ENCODE results near the gene PKNOX2. TPM values are rescaled to one million over a fixed set of nuclear protein-coding genes. Genes with fewer than 3 reads are reported as not detected.

PKNOX2 gene
- total and polyA plus RNA-seq, 9 of the 15 experiments (the other 6 are each of a cell fraction or from before 2014, with no cell fraction given) = not detected

DNA sequence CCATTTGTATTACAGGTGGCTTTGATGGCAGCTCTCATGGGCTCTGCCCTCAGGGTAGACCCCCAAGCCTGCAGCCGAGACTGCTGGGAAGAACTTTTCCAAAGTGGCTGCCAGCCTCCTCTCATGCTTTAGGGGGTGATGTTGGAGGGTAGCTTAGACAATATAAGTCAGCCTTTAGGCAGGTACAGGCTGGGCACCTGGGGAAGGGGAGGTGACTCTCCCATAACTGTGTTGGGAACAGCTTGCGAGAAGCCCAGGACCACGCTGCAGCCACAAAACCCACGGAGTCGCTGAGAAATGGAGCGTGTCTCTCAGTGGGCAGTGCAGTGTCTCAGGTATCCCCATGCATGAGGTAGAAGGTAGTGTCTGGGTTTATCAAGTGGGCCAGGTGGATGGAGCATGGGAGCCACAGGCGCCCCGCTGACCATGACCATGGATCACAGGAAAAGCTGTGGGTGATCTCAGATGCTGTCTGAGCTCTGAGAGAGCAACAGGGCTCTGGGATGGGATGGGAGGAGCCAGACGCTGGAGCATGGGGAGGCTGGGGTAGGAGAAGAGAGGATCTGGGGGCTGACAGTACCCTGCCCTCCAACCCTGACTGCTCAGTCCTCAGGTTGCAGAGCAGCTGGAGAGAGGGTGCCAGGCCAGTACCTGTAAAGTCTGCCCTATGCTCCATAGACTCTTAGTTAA is 216.3 kb downstream of the PKNOX2 start:
- DNase-seq (ENCODE audit: extremely low read depth in 1 of 4, low spot score in 3 of 4) (no peak), FAIRE-seq (no peak), ATAC-seq (no peak)
- Histone ChIP-seq H4K20me1 (replicated peaks; ENCODE audit: control insufficient read depth, insufficient read depth, low read length) (no peaks in the 10 kb centered on the region), H3K27ac (ENCODE audit: extremely low read depth, low read depth, low read length) (no peak overlapping the region), H3K9me1 (ENCODE audit: control insufficient read depth, insufficient read depth, low read length) (no peaks in the 10 kb centered on the region), H3K9ac (ENCODE audit: insufficient read depth in 1 of 2, low read depth in 2 of 2, low read length in 2 of 2) (no peak overlapping the region), H3K4me1 (replicated peaks in 1 of 2; ENCODE audit: control insufficient read depth in 2 of 2, insufficient read depth in 2 of 2, low read length in 2 of 2) (no peaks in the 10 kb centered on the region), H3K9me3 (replicated peaks; ENCODE audit: control insufficient read depth, insufficient read depth, low read depth, low read length) (no peaks in the 10 kb centered on the region), H3K36me3 (ENCODE audit: control insufficient read depth, insufficient read depth, low read length) (no peaks in the 10 kb centered on the region), H3K4me2 (ENCODE audit: insufficient read depth, low read length) (no peak overlapping the region), H2AFZ (ENCODE audit: low read depth, low read length) (no peak overlapping the region), H3K4me3 (no peak overlapping the region), H3K79me2 (ENCODE audit: control insufficient read depth, insufficient read depth, low read length) (no peaks in the 10 kb centered on the region), H3K27me3 (ENCODE audit: control insufficient read depth in 2 of 2, insufficient read depth in 2 of 2, low read length in 2 of 2) (peaks cover 50 to 88% of the 10 kb centered on the region in 2 experiments)
- in situ Hi-C loops (cut with MboI) (no loop called here), intact Hi-C loops (cut with micrococcal nuclease) (no loop called here)
- WGBS (ENCODE audit: insufficient coverage, low coverage, missing lambda C conversion rate) = 0% methylated on average over 6 of the region's 9 CpGs
- no TSS peak for BruUV-seq (replicated peaks)
- TF ChIP-seq MCM7 (IDR thresholded peaks at IDR 0.05) (no peak), ZC3H11A (IDR thresholded peaks at IDR 0.05; ENCODE audit: low read depth, low read length) (no peak), ZNF274 (IDR thresholded peaks at IDR 0.05; ENCODE audit: borderline replicate concordance, low read depth, low read length) (no peak), MLX (CRISPR knock-in tag; conservative IDR thresholded peaks at IDR 0.05) (no peak), KLF1 (tag; IDR thresholded peaks at IDR 0.05) (no peak), ZNF830 (CRISPR knock-in tag; IDR thresholded peaks at IDR 0.05) (no peak), TFAP4 (CRISPR knock-in tag; IDR thresholded peaks at IDR 0.05; ENCODE audit: borderline replicate concordance) (no peak), COPS2 (conservative IDR thresholded peaks at IDR 0.05) (no peak), HNRNPL (IDR thresholded peaks at IDR 0.05; ENCODE audit: low read depth, low read length) (no peak), SAFB2 (IDR thresholded peaks at IDR 0.05; ENCODE audit: borderline replicate concordance, low read depth, low read length, severe bottlenecking) (no peak), HOXB6 (CRISPR knock-in tag; IDR thresholded peaks at IDR 0.05; ENCODE audit: borderline replicate concordance) (no peak)
- TF ChIP-seq, protein P1, sequence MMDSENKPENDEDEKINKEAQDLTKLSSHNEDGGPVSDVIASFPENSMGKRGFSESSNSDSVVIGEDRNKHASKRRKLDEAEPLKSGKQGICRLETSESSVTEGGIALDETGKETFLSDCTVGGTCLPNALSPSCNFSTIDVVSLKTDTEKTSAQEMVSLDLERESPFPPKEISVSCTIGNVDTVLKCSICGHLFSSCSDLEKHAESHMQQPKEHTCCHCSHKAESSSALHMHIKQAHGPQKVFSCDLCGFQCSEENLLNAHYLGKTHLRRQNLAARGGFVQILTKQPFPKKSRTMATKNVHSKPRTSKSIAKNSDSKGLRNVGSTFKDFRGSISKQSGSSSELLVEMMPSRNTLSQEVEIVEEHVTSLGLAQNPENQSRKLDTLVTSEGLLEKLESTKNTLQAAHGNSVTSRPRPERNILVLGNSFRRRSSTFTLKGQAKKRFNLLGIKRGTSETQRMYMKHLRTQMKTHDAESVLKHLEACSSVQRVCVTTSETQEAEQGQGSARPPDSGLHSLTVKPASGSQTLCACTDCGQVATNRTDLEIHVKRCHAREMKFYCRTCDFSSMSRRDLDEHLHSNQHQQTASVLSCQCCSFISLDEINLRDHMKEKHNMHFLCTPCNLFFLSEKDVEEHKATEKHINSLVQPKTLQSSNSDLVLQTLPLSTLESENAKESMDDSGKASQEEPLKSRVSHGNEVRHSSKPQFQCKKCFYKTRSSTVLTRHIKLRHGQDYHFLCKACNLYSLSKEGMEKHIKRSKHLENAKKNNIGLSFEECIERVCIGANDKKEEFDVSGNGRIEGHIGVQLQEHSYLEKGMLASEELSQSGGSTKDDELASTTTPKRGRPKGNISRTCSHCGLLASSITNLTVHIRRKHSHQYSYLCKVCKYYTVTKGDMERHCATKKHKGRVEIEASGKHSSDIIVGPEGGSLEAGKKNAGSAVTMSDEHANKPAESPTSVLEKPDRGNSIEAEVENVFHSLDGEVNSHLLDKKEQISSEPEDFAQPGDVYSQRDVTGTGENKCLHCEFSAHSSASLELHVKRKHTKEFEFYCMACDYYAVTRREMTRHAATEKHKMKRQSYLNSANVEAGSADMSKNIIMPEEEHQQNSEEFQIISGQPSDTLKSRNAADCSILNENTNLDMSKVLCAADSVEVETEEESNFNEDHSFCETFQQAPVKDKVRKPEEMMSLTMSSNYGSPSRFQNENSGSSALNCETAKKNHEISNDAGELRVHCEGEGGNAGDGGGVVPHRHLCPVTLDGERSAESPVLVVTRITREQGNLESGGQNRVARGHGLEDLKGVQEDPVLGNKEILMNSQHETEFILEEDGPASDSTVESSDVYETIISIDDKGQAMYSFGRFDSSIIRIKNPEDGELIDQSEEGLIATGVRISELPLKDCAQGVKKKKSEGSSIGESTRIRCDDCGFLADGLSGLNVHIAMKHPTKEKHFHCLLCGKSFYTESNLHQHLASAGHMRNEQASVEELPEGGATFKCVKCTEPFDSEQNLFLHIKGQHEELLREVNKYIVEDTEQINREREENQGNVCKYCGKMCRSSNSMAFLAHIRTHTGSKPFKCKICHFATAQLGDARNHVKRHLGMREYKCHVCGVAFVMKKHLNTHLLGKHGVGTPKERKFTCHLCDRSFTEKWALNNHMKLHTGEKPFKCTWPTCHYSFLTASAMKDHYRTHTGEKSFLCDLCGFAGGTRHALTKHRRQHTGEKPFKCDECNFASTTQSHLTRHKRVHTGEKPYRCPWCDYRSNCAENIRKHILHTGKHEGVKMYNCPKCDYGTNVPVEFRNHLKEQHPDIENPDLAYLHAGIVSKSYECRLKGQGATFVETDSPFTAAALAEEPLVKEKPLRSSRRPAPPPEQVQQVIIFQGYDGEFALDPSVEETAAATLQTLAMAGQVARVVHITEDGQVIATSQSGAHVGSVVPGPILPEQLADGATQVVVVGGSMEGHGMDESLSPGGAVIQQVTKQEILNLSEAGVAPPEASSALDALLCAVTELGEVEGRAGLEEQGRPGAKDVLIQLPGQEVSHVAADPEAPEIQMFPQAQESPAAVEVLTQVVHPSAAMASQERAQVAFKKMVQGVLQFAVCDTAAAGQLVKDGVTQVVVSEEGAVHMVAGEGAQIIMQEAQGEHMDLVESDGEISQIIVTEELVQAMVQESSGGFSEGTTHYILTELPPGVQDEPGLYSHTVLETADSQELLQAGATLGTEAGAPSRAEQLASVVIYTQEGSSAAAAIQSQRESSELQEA (IDR thresholded peaks at IDR 0.05; ENCODE audit: low read depth) = no peak
- ChIA-PET POLR2A (no interaction called here), CTCF (ENCODE audit: low intra/inter-chr PET ratio) (no interaction called here)
